Stromal cell of bone marrow (primary cell): ENCODE measurements around the gene OSGIN1.

Experiments used
- DNase-seq: peaks from one replicate; pipeline ENCODE4 v3.0.0-alpha.2; 2012; ENCODE audit warnings: low read depth

OSGIN1 gene

GRCh38 chr16:84003038-84003437 lies 50.0 kb downstream of the OSGIN1 start:
- DNase-seq, result no peak

DNA sequence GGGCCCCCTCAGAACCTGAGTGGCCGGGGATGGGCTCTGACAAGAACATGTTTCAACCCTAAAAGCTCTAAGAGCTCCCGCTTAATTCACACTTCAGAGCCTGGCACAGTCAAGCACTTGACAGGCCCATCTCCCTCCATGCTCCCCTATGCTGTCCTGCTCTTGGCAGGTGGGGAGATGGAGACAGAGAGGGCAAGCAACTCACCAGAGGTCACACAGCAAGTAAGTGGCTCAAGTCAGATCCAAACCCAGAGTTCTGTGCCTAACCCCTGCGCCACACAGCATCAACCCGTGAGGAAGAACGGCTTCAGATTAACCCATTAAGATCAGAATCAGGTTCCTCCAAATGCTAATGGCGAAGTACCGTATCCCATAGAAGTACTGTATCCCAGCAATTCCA lies 51.4 kb downstream of the OSGIN1 start:
- DNase-seq, result no peak

GRCh38 chr16:84005391-84005790 lies 52.4 kb downstream of the OSGIN1 start:
- no peak for DNase-seq

DNA sequence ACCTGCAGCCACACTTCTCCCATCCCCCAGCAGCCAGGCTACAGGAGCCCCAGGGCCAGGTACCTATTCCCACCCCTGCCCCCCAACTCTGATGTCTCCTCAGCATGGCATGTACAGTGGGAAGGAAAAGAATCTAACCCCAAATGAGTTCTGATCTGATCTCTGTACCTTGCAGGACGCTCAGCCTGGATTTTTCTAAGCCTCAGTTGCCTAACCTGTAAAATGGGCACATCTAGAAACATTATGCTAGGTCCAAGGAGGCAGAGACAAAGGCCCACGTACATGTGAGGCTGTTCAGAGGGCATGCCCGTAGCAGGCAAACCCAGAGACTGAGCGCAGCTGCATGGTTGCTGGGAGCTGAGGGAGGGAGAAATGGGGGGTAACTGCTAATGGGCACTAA lies 54.5 kb downstream of the OSGIN1 start:
- DNase-seq, result no peak

- no peak for DNase-seq
Observed at GRCh38 chr16:84007965-84008364, 54.9 kb downstream of the OSGIN1 start.

- DNase-seq, result no peak
Observed at GRCh38 chr16:84009282-84009681, 56.2 kb downstream of the OSGIN1 start.

DNA sequence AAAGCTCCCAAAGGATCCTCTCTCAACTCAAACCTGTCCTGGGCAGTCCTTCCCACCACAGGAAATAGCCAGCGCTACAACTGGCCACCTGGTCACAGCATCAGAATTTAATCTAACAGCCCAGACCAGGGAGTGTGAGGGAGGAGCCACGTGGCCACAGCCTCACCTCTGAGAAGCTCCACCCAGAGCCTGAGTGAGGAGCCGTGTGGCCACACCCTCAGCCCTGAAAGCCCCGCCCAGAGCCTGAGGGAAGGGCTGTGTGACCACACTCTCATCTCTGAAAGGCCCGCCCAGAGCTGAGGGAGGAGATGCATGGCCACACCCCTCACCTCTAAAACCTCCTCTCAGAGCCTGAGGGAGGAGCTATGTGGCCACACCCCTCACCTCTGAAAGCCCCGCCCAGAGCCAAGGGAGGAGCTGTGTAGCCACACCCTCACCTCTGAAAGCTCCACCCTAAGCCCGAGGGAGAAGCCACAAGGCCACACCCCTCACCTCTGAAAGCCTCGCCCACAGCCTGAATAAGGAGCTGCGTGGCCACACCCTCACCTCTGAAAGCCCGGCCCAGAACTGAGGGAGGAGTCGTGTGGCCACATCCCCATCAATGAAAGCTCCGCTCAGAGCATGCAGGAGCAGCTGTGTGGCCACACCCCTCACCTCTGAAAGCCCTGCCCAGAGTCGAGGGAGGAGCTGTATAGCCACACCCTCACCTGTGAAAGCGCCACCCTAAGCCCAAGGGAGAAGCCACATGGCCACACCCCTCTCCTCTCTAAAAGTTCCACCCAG lies 60.9 kb downstream of the OSGIN1 start:
- no peak for DNase-seq

- DNase-seq, result no peak
Observed at GRCh38 chr16:84014570-84015327, 61.7 kb downstream of the OSGIN1 start.

DNA sequence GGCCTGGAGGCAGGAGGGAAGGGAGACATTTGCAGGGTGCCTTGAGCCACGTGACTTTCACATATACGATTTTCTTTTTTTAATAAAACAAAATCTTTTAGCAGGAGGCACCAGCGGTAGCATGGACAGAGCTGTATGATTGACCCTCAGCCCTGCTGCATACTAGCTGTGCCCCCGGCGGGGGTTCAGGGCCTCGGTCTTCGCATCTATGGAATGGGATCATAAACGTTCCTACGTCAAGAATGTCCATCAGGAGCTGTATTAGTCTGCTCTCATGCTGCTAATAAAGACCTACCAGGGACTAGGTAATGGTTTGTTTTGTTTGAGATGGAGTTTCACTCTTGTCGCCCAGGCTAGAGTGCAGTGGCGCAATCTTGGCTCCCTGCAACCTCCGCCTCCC lies 62.4 kb downstream of the OSGIN1 start:
- DNase-seq, result no peak
